HG02973 (cell line): ENCODE data around the gene FFAR4.
"Not testable (repeated sequence)": the region's sequence is repeated elsewhere in the genome, so short reads cannot be mapped to it uniquely, and the experiment has no call there.

Source experiments
- ATAC-seq: cut with Tn5 transposase; IDR thresholded peaks from one replicate; pipeline ENCODE4 v1.9.1; 2021; ENCODE audit warnings: moderate library complexity; ENCODE audit not compliant: unreplicated experiment

The FFAR4 gene

GRCh38 chr10:93566435-93567276 lies at the start of gene FFAR4:
FFAR4 (plus strand) TSS chr10:93566665; CDS start chr10:93566721, 56 bp downstream.
- no peak for ATAC-seq

GRCh38 chr10:93518531-93518930 lies 47.9 kb upstream of the FFAR4 start:
- ATAC-seq: no peak

- no peak for ATAC-seq
Observed at GRCh38 chr10:93535293-93535692, 31.2 kb upstream of the FFAR4 start.

GRCh38 chr10:93540871-93541270 lies 25.6 kb upstream of the FFAR4 start:
- ATAC-seq: not testable (repeated sequence)

- no peak for ATAC-seq
Observed at GRCh38 chr10:93541402-93542357, 24.8 kb upstream of the FFAR4 start.

- ATAC-seq: no peak
Observed at GRCh38 chr10:93542358-93542791, 24.1 kb upstream of the FFAR4 start.

GRCh38 chr10:93546995-93547394 lies 19.5 kb upstream of the FFAR4 start:
- not testable (repeated sequence) for ATAC-seq

GRCh38 chr10:93547522-93547921 lies 18.9 kb upstream of the FFAR4 start:
- no peak for ATAC-seq

GRCh38 chr10:93548376-93549071 lies 17.9 kb upstream of the FFAR4 start:
- ATAC-seq: no peak

- no peak for ATAC-seq
Observed at GRCh38 chr10:93550606-93551005, 15.9 kb upstream of the FFAR4 start.

GRCh38 chr10:93552780-93553179 lies 13.7 kb upstream of the FFAR4 start:
- ATAC-seq: no peak

GRCh38 chr10:93553482-93554315 lies 12.8 kb upstream of the FFAR4 start:
- no peak for ATAC-seq

- ATAC-seq: no peak
Observed at GRCh38 chr10:93554316-93554663, 12.2 kb upstream of the FFAR4 start.

- peak; percentile 59 for ATAC-seq
Observed at GRCh38 chr10:93554760-93555432, 11.6 kb upstream of the FFAR4 start.

- no peak for ATAC-seq
Observed at GRCh38 chr10:93559490-93559889, 7.0 kb upstream of the FFAR4 start.

- ATAC-seq: no peak
Observed at GRCh38 chr10:93560541-93560940, 5.9 kb upstream of the FFAR4 start.

GRCh38 chr10:93565446-93565845 lies 1.0 kb upstream of the FFAR4 start:
- no peak for ATAC-seq

GRCh38 chr10:93567277-93568104 lies 1.0 kb downstream of the FFAR4 start:
- no peak for ATAC-seq

- ATAC-seq: no peak
Observed at GRCh38 chr10:93568105-93568390, 1.6 kb downstream of the FFAR4 start.
